NCI-H1048 (cell line): ENCODE data around the gene STOX2.
A peak's percentile ranks its signal among the peaks of the same experiment; 100 is the strongest.

Experiments used
- DNase-seq: peaks from one replicate; lab custom pipeline; 2025; lab: John Stamatoyannopoulos, UW

Gene STOX2, protein sequence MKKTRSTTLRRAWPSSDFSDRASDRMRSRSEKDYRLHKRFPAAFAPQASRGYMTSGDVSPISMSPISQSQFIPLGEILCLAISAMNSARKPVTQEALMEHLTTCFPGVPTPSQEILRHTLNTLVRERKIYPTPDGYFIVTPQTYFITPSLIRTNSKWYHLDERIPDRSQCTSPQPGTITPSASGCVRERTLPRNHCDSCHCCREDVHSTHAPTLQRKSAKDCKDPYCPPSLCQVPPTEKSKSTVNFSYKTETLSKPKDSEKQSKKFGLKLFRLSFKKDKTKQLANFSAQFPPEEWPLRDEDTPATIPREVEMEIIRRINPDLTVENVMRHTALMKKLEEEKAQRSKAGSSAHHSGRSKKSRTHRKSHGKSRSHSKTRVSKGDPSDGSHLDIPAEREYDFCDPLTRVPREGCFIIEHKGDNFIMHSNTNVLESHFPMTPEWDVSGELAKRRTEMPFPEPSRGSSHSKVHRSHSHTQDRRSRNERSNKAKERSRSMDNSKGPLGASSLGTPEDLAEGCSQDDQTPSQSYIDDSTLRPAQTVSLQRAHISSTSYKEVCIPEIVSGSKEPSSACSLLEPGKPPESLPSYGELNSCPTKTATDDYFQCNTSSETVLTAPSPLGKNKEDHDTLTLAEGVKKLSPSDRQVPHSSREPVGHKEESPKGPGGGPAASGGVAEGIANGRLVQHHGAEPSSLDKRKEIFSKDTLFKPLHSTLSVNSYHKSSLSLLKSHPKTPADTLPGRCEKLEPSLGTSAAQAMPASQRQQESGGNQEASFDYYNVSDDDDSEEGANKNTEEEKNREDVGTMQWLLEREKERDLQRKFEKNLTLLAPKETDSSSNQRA (N-terminal part only)

DNA sequence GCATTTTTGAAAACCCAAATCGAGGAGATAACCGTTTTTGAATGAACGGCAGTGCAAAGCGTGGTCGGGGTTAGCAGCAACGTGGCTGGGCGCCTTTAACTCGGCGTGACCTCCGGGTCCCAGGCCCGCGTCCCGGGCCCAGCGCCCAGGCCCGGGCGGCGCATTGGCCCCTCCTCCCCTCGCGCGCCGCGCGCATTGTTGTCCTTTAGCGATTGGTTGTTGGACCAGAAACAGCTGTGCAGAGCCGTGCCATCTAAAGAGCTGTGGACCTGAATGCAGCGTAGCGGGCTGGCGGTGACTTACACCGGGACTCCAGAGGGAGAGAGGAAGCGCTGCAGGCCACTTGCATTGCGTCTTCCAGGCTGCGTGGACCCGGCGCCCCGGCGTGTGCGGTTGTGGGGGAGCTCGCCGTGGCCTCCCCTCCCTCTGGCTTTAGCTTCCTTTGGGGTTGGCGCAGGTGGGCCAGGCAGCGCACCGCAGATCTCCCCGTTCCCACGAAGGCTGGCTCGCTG, at the start of gene STOX2:
Gene STOX2, plus strand, starts transcription at position 227 of the 512 bp plus-strand sequence. CDS start 1,484 bp downstream, outside the sequence.
- DNase-seq, result peak; percentile 52

DNA sequence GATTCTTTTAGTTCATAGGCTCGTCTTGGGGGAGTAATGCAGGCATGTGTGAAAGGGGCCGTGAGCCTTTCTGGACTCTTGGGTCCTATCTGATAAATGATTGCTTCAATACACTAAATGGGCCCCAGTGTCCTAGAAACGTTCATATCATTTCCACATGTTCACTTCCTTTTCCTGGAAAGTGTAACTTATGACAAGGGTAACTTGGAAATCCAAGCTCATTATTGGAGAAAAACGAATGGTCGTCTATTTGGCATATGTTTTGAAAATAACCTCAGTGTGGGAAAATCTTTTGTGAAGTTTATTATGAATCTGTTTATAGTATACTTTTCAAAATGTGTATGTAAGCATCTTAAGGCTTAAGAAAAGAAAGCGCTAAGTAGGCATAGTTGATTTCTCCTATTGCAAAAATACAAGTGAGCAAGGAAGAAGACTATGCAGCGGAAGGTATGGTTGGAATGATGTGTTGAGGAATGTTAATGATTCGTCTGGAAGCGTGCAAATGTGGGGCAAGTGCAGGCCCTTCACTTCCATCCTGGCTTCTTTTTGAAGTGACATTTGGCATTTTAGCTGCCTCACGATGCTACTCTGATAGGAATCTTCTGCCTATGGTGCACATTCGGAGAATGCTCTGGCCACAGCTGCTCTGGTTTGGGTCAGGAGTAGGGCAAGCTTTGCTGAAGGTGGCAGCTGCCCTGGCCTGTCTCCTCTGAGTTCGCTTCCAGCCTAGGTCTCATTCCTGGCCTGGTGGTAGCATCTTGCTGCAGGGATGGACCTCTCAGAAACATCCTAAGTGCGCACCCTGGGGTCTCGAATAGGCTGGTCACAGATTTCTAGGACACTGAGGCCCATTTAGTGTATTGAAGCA, 49.5 kb upstream of the STOX2 start:
- DNase-seq, result no peak

DNA sequence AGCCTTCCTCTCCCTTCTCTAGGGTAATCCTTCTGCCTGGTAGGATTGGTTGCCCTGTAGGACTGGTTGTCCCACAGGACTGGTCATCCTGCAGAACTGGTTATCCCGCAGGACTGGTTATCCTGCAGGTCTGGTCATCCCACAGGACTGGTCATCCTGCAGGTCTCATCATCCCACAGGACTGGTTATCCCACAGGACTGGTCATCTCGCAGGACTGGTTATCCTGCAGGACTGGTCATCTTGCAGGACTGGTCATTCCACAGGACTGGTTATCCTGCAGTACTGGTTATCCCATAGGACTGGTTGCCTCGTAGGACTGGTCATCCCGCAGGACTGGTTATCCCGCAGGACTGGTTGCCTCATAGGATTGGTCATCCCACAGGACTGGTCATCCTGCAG, 48.1 kb upstream of the STOX2 start:
- DNase-seq, result no peak

DNA sequence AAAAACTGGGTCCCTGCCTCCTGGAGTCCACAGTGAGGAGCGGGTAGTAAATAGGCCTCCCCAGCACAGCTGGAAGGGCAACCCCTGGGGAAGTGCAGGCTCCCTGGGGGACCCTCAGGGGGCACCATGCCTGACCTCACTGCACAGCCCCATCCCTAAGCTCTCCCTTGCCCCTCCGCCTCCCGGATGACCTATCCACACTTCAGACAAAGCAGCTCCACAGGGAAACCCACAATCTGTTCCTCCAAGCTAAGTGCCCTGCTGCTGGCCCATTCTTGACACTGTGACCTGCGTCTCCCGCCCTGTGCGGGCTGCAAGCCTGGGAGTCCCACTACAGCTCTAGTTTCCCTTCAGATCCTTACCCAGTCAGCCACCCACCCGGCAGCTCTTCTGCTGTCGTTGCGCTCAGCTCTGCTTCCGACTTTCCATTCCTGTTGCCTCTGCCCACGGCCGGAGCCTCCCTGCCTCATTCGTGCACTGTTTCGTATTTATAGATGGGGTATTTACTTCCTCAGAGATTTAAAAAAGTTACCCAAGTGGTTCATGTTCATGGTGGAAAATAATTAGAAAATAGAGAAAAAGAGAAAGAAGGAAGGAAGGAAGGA, 47.0 kb upstream of the STOX2 start:
- no peak for DNase-seq

DNA sequence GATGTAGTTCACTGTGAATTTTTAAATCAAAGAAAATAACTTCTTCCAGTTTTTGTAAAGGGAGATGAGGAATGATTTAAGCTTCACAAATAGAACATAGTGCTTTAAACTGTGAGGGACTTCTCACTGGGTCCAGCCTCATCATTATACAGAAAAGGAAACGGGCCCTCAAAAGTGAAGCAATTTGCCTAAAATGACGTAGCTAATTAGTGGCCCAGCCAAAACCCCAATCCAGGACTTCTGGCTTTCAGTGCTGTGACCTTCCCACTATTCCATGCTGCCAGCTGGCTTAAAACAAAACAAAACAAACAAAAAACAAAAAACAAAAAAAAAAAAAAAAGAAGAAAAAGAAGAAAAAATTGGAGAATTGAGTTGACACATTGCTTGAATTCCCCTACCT, 45.0 kb upstream of the STOX2 start:
- DNase-seq, result no peak

DNA sequence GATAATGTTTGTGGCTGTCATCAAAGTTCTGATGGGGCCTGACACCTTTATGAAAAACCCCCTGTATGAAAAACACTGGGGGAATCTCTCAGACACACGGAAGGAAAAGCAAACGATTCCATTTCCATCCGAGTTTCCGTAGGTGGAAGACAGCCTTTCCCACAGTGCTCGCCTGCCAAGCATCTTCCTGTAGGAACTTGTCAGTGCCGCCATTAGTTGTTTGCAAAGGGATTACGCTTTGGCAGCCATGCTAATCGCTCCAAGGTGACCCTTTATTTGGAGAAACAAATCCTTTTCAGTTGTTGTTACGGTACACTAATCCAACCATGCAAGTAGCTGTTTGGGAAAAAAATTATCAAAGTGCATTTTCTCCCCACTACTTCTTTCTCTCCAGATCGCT, 44.4 kb upstream of the STOX2 start:
- DNase-seq, result no peak

DNA sequence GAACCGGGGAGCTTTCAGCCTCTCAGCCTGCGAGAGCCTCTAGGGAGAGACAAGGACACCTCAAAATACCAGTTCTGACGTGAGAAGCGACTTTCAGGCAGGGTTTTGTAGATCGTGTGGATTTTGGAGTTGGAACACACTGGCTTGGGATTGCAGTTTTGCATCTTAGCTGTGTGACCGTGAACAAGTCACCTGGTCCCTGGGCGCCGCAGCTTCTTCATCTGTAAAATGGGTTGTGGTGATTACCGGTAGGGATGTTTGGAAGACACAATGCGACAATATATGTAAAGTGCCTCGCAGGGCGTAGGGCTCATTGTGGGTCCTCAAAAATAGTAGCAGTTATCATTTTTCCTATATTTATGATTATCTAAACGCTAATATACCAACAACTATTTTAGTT, 43.7 kb upstream of the STOX2 start:
- DNase-seq, result no peak

DNA sequence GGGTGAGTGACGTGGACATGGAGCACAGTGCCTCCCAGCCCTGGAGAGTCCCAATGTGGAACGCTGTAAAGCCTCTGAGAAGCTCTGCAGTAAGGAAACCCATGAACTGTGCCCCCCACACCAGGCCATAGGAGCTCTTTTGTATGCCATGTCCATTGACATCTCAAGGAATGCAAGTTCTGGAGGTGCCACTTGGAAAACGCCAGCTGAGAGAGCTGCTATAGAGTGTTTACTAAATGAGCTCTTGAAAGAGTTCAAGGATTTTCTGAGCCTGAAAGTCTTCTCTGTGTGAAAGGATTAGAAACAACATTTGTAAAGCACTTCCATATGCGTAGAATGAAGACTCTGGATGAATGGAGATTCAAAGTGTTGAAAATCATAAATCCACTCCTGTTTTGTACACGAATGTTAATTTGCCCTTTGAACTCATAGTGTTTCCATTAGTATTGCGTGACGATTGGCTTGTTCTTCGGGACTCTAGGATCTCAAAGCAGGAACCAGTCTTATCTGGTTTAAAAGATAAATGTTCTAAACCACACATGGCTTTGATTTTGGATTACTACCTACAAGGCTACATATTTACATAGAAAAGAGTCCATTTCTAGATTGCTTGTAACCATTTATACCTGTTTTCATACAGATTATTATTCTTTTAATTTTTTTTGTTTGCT, 41.8 kb upstream of the STOX2 start:
- no peak for DNase-seq

DNA sequence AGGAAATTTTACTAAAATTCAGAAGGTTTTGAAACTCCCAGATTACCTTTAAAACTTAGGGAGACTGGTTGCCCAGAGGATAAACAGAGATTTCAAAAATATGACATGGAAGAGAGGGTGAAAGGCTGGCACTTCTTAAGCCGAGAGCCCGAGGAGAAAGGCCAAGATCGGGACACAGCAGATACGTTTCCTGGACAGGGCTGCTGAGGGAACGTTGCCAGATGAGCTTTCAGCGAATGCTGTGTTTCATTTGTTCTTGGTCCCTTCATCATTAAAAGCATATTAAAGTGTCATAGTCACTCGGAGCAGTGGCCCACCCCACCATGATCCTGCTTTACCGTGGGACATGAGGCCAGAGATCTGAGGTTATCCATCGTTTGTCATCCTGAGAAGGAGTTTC, 37.9 kb upstream of the STOX2 start:
- DNase-seq, result no peak

DNA sequence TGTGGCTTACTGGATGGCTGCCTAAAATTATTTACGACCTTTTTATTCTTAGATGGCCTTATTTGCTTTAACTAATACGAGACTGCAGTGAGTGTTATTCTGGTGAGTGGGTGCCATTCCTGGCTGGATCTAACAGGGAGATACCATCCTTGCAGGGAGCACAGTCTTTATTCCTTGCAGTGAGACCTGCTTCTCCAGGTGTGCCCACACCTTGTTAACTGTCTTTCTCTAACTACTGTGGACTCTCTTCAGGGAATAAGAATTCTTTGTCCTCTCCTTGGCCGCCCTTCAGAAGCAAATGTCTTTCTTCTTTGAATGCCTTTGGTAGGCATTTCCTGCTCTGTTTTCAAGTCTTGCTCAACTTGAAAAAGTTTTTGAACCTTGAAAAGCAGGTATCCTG, 34.1 kb upstream of the STOX2 start:
- DNase-seq, result no peak

DNA sequence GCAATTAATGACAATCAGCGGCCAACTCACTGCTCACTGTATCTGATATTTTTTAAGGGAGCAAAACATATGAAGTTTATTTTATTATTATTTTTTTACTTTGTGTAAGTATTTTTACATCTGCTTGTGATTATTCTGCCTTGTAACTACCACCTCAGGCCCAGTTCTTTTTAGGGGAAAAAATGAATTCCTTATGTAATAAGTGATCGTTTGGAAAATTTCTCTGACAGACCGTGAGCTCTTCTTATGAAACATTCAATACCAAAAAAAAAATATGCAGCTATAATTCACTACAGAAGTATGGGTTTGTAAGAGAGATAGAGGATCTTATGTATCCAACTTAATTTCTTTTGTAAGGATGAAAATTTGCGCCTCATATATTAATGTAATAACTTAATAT, 33.5 kb upstream of the STOX2 start:
- no peak for DNase-seq

DNA sequence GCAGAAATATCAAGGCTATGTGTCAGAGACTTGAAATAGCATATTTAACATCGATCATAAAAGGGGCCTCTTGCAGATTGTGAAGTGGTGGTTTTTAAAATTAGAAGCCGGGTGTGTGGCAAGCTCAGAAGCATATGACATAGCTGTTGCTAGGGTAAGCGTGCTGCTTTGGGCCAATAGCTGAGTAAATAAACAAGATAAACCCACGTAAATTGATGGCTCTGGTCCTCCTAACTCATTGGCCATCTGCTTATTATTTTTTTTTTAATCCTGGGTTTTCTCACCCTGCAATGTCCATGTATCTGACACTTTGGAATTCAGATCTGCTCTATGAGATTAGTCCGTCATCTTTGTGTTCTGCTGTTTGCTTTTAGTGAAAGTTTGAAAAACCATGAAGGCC, 32.6 kb upstream of the STOX2 start:
- no peak for DNase-seq

DNA sequence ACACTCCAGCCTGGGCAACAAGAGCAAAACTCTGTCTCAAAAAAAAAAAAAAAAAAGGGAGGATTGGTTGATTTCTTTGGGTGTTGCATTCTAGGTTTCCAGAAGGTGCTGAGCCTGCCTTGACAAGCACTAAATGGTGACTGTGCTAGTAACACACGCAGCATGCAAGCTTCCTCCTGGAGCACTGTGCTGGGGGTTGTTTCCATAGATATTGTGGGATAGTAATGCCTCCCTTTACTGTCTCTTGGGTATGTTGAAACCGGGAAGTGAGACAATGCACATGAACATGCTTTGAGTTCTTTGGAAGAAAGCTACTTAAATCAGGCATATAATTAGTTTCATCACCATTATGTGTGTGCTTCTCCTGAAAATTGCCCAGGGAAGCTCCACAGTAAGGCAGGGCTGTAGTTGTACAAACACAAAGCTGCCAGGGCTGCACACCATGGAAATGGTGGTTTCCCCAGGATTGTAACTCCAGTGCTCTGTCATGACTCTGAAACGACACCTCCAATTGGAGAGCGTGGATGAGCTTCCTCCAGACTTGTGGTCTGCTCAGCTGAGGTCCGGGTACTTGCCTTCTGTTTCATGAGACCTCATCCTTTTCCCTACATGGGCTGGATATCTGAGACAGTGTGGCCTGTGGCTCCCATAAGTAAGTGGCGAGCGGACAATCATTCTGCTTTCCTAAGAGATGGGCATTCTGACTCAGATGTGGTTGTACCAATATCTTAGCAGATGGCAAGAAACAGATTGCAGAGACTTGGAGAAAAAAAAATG, 31.5 kb upstream of the STOX2 start:
- no peak for DNase-seq

DNA sequence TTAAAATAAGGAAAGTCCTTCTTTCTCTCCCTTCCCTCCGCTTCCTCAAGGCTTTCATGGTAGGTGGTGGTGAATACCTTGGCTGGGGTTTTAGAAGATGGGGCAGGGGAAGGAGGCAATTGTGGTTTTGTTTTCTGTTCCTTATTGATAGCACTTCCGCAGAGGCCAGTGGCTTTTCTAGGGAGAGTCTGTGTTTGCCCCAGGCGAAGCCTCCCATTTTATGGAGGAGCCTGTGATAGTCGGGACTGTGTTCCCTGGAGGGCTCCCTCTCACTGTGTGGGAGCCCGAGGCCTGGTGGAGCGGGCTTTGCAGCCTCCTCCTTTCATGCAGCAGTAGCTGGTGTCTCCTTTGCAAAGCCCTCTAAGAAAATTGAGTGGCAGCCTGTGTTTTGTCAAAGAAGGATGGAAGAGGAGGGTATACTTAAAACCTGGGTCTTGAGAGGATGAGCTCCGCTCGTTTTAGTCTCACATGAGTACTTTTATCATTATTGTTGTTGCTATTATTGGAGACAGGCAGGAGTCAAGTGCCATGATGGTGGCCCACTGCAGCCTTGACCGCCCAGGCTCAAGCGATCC, 29.8 kb upstream of the STOX2 start:
- DNase-seq, result no peak

DNA sequence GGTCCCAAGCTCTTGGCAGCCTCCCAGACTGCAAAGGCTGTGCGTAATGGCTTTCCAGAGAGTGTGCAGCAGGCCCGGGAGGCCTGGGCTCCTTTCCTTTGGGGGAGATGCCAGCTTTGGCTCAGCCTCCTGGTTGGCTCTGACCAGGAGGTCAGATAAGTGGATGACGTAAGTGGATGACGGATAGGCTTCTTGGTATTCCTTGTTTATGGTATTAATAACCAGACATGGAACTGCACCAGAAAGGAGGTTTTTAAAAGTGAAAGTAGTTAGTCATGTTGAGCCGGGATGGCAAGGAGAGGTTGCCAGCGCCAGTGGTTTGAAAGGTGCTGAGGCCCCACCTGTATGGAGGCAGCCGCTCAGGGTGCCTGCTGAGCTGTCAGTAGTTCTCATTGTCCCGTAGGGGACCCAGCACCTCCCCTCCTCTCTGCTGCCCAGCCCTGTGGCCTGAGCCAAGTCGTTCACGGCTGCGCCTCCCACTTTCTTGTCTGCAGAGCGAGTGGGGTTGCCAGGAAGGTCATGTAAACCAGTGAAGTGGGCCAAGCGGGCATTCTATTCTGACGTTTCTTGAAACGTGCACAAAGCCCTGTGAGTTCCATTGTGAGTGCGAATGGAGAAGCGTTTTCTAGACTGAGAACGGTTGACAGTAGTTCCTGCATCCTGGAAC, 28.7 kb upstream of the STOX2 start:
- peak; percentile 46 for DNase-seq

DNA sequence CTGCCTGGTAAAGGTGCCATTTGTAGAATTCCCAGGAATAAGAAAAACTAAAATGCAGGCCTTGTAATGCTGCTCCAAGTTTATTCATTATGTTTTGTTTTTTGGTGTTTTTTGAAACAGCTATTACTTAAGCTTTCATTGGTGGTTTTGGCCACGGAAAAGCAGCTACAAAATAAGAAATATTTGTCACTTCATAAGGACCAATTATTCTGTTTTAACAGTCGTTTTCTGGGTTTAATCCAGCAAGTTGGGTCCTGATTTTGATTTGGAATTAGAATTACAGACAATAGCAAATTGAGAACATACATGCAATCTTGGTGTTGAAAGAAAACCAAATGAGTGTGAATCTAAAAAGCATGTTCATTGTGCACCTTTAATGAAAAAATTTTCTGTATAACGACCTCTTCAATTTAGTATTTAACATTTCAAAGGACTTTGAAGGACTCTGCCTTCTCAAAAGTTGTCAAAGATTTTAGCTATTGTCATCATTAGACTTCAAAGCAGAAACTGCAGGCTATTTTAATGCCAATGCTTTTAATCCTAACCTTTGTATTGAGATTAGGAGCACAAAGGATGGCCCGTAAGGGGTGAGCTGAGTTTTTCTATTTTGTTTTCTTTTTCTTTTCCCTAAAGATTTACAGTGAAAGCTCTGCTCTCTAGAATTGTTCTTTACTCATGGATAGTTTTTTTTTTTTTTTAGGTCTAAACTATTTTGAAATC, 26.7 kb upstream of the STOX2 start:
- DNase-seq, result no peak

DNA sequence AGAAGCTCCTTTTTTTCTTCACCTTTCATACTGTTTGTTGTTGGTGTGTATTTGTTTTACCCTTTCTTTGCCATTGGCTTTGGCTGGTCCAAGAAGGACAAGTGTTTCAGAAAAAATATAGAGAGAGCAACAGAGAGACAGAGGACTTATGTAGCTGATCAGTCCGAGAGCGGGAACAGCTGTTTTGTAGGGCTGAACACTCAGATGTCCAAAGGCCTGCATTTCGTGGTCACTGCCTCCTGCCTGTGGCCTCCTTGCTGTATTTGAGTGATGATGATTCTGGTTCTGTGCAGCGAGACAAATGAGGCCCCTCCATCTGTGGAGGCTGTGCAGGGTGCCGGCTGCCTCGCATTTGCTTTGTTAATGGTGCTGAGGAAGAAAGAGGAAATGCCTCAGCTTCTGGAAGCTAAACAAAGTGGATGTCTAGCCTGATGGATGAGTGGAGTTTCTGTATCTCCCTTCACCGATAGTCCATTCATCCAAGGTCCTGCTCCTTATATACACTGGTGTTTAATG, 19.8 kb upstream of the STOX2 start:
- no peak for DNase-seq

DNA sequence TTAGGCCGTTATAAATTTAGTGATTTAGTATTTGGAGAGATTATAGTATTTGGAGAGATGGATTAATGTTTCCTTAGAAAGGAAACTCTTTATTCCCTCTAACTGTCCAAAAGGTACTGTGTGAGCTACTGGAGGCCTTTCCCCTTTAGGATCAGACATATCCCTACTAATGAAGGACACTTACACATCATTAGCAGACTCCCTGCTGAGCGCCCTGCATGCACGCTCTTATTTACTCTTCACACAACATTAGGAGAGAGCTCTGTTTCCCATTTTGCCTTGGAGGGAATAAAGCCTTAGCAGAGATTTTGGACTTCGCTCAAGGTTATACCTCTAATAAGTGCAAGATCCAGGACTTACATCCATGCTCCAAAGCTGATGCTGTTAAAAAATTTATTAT, 17.8 kb upstream of the STOX2 start:
- no peak for DNase-seq

DNA sequence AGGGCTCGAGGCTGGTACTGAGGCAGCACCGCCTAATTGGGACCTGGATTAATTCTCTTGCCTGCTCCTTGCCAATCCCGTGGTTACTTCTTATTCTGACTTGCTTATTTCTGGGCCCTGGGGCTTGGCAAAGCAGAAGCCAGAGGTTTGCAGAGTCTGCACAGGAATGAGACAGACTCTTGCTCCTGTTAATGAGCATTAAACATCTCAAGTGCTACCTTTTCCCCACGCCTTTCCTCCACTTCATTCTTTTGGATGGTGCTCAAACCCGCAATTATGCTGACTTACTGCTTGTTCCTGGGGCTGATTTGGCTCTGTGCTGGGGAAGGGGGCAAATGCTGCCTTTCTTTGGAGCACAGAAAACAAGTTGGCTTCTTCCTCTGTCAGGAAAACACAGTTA, 16.5 kb upstream of the STOX2 start:
- no peak for DNase-seq
